Right atrium auricular region (tissue), 2 donors: ENCODE measurements around the gene MINDY1. TPM values are rescaled to one million over a fixed set of nuclear protein-coding genes. Genes with fewer than 3 reads are reported as not detected.
A peak's percentile ranks its signal among the peaks of the same experiment; 100 is the strongest.

Experiments used
- DNase-seq: peaks from one replicate; pipeline ENCODE4 v3.0.0-alpha.2; 2019; ENCODE audit warnings: low spot score
- H3K27ac ChIP-seq, 2 donors: fragments of 200-600 bp; sonication (generic); 1 replicate in 1 of 2; 2 replicates in 1 of 2; pipeline ENCODE4 v1.5.1; 2016 to 2019
- H3K27me3 ChIP-seq, 2 donors: fragments of 200-600 bp; sonication (generic); one replicate each; pipeline versions ENCODE4 v1.5.1 to v1.6.0; 2017 to 2019
- H3K36me3 ChIP-seq: fragments of 200-600 bp; sonication (generic); one replicate; pipeline ENCODE4 v1.5.1; 2016
- H3K4me1 ChIP-seq, 2 donors: fragments of 200-600 bp; sonication (generic); one replicate each; pipeline versions ENCODE4 v1.5.1 to v1.6.0; 2017 to 2019
- H3K4me3 ChIP-seq, 2 donors: fragments of 200-600 bp; sonication (generic); 1 replicate in 1 of 2; 2 replicates in 1 of 2; pipeline ENCODE4 v1.5.1; 2017 to 2019; ENCODE audit warnings: mild to moderate bottlenecking in 1 of 2, moderate library complexity in 1 of 2
- H3K9me3 ChIP-seq, 2 donors: fragments of 200-600 bp; sonication (generic); one replicate each; pipeline ENCODE4 v1.5.1; 2019
- total RNA-seq, 2 donors: library from RNA; depleted of rRNA; stranded (reverse); fragments of >200 nt; gene quantifications; one replicate each; pipeline ENCODE4 v1.1.0, GENCODE V29; 2016
- TF ChIP-seq, protein P1 (sequence below), 2 donors: fragments of 200-600 bp; sonication (generic); IDR thresholded peaks; one replicate each; pipeline ENCODE4 v1.5.1; 2019; ENCODE audit warnings: antibody characterized with exemption in 2 of 2

The MINDY1 gene
- total RNA-seq, 2 donors from 2014 or later, result 62.2 to 72.3 TPM

DNA sequence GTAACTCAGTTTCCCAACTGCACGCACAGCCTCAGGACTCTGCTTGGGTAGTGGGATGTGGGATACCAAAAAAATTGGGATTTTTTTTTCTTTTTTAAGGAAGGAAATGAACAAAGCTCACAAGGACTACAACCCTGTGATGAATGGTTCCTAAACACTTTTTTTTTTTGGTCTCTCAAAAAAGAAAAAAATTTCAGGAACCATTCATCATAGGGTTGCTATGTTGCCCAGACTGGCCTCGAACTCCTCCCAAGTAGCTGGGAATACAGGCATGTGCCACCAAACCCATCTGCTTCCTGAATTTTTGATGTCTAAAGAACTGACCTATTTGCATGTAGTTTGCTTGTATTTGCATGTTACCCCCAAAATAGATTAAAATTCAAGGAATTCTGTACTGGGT is 6.8 kb downstream of the MINDY1 start:
- TF ChIP-seq, protein P1, sequence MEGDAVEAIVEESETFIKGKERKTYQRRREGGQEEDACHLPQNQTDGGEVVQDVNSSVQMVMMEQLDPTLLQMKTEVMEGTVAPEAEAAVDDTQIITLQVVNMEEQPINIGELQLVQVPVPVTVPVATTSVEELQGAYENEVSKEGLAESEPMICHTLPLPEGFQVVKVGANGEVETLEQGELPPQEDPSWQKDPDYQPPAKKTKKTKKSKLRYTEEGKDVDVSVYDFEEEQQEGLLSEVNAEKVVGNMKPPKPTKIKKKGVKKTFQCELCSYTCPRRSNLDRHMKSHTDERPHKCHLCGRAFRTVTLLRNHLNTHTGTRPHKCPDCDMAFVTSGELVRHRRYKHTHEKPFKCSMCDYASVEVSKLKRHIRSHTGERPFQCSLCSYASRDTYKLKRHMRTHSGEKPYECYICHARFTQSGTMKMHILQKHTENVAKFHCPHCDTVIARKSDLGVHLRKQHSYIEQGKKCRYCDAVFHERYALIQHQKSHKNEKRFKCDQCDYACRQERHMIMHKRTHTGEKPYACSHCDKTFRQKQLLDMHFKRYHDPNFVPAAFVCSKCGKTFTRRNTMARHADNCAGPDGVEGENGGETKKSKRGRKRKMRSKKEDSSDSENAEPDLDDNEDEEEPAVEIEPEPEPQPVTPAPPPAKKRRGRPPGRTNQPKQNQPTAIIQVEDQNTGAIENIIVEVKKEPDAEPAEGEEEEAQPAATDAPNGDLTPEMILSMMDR (IDR thresholded peaks at IDR 0.05), result no peak
- no peak for DNase-seq
- Histone ChIP-seq H3K36me3 (peaks cover 62% of the 10 kb centered on the region), H3K27me3 (no peaks in the 10 kb centered on the region), H3K4me3 (no peak overlapping the region), H3K27ac (no peak overlapping the region), H3K9me3 (no peaks in the 10 kb centered on the region), H3K4me1 (peaks cover 0 to 45% of the 10 kb centered on the region in 2 donors)

GRCh38 chr1:150999051-150999674 is 7.5 kb downstream of the MINDY1 start:
- Histone ChIP-seq H3K36me3 (peaks cover 62% of the 10 kb centered on the region), H3K27me3 (no peaks in the 10 kb centered on the region), H3K9me3 (no peaks in the 10 kb centered on the region), H3K4me3 (no peak overlapping the region), H3K27ac (no peak overlapping the region), H3K4me1 (peaks cover 0 to 38% of the 10 kb centered on the region in 2 donors)
- TF ChIP-seq, protein P1 (IDR thresholded peaks at IDR 0.05), result no peak
- DNase-seq, result no peak

- H3K27ac ChIP-seq, result no peak overlapping the region
- H3K36me3 ChIP-seq, result peaks cover 62% of the 10 kb centered on the region
- no peak for DNase-seq
- TF ChIP-seq, protein P1 (IDR thresholded peaks at IDR 0.05), result no peak
- H3K4me3 ChIP-seq, result no peak overlapping the region
- H3K4me1 ChIP-seq, result peaks cover 0 to 26% of the 10 kb centered on the region in 2 donors
- no peaks in the 10 kb centered on the region for H3K27me3 ChIP-seq
- no peaks in the 10 kb centered on the region for H3K9me3 ChIP-seq
Observed at GRCh38 chr1:150997949-150998348, 8.8 kb downstream of the MINDY1 start.

GRCh38 chr1:150997126-150997872 is 9.4 kb downstream of the MINDY1 start:
- H3K9me3 ChIP-seq, result no peaks in the 10 kb centered on the region
- no peaks in the 10 kb centered on the region for H3K27me3 ChIP-seq
- no peak overlapping the region for H3K4me3 ChIP-seq
- peaks cover 56% of the 10 kb centered on the region for H3K36me3 ChIP-seq
- DNase-seq, result no peak
- TF ChIP-seq, protein P1 (IDR thresholded peaks at IDR 0.05), result no peak
- H3K4me1 ChIP-seq, result peaks cover 0 to 20% of the 10 kb centered on the region in 2 donors
- H3K27ac ChIP-seq, result no peak overlapping the region

DNA sequence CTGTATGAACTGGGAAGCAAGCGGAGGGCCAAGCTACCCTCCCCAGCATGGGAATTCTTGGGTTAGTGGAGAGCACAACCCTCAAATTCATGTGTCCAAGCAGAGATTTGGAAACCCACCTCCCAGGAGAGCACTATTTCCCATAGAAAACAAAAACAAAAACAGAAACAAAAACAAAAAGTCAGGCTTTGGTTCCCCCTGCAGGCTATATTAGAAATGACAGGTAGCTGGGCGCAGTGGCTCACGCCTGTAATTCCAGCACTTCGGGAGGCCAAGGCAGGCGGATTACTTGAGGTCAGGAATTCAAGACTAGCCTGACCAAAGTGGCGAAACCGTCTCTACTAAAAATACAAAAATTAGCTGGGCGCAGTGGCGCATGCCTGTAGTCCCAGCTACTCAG is 10.8 kb downstream of the MINDY1 start:
- peaks cover 42% of the 10 kb centered on the region for H3K36me3 ChIP-seq
- H3K9me3 ChIP-seq, result no peaks in the 10 kb centered on the region
- H3K27ac ChIP-seq, result peak overlapping the region; percentile 6 to 12
- TF ChIP-seq, protein P1 (IDR thresholded peaks at IDR 0.05), result peak; percentile 89 to 91
- H3K4me3 ChIP-seq, result no peak overlapping the region
- H3K4me1 ChIP-seq, result peaks cover 0 to 11% of the 10 kb centered on the region in 2 donors
- H3K27me3 ChIP-seq, result no peaks in the 10 kb centered on the region
- peak; percentile 77 for DNase-seq
